ENCODE results near the gene HPSE2. TPM values are rescaled to one million over a fixed set of nuclear protein-coding genes. Genes with fewer than 3 reads are reported as not detected.

HPSE2 gene
- total and polyA plus RNA-seq, 4 donors: 0.05 TPM; not detected in 3

GRCh38 chr10:98617906-98618520 is 617.6 kb downstream of the HPSE2 start:
- DNase-seq (ENCODE audit: low spot score): no peak
- H3K27ac ChIP-seq (ENCODE audit: low read depth in 1 of 2, low read length in 2 of 2): no peak overlapping the region
- H3K27me3 ChIP-seq (ENCODE audit: control insufficient read depth in 4 of 4, insufficient read depth in 4 of 4, low read length in 3 of 4): no peaks in the 10 kb centered on the region
- 75% methylated on average over 6 of the region's 6 CpGs for WGBS
- TF ChIP-seq SP1 (IDR thresholded peaks at IDR 0.05): no peak
- TF ChIP-seq, protein P1, sequence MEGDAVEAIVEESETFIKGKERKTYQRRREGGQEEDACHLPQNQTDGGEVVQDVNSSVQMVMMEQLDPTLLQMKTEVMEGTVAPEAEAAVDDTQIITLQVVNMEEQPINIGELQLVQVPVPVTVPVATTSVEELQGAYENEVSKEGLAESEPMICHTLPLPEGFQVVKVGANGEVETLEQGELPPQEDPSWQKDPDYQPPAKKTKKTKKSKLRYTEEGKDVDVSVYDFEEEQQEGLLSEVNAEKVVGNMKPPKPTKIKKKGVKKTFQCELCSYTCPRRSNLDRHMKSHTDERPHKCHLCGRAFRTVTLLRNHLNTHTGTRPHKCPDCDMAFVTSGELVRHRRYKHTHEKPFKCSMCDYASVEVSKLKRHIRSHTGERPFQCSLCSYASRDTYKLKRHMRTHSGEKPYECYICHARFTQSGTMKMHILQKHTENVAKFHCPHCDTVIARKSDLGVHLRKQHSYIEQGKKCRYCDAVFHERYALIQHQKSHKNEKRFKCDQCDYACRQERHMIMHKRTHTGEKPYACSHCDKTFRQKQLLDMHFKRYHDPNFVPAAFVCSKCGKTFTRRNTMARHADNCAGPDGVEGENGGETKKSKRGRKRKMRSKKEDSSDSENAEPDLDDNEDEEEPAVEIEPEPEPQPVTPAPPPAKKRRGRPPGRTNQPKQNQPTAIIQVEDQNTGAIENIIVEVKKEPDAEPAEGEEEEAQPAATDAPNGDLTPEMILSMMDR (IDR thresholded peaks at IDR 0.05; ENCODE audit: low read depth, low read length, missing input control): no peak
- no peak for TF ChIP-seq TAF1 (conservative IDR thresholded peaks at IDR 0.05)
- no peak for TF ChIP-seq JUND (IDR thresholded peaks at IDR 0.05)
- no peak for TF ChIP-seq RAD21 (IDR thresholded peaks at IDR 0.05)
- TF ChIP-seq RXRA (IDR thresholded peaks at IDR 0.05): no peak
- TF ChIP-seq FOXA2 (IDR thresholded peaks at IDR 0.05): no peak
- no peak for TF ChIP-seq HNF4A (conservative IDR thresholded peaks at IDR 0.05)
- TF ChIP-seq, protein P2, sequence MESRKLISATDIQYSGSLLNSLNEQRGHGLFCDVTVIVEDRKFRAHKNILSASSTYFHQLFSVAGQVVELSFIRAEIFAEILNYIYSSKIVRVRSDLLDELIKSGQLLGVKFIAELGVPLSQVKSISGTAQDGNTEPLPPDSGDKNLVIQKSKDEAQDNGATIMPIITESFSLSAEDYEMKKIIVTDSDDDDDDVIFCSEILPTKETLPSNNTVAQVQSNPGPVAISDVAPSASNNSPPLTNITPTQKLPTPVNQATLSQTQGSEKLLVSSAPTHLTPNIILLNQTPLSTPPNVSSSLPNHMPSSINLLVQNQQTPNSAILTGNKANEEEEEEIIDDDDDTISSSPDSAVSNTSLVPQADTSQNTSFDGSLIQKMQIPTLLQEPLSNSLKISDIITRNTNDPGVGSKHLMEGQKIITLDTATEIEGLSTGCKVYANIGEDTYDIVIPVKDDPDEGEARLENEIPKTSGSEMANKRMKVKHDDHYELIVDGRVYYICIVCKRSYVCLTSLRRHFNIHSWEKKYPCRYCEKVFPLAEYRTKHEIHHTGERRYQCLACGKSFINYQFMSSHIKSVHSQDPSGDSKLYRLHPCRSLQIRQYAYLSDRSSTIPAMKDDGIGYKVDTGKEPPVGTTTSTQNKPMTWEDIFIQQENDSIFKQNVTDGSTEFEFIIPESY (IDR thresholded peaks at IDR 0.05): no peak
- TF ChIP-seq, protein P3, sequence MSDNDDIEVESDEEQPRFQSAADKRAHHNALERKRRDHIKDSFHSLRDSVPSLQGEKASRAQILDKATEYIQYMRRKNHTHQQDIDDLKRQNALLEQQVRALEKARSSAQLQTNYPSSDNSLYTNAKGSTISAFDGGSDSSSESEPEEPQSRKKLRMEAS (IDR thresholded peaks at IDR 0.05): no peak
- TF ChIP-seq ATF3 (IDR thresholded peaks at IDR 0.05): no peak
- no peak for TF ChIP-seq YY1 (IDR thresholded peaks at IDR 0.05)
- no peak for TF ChIP-seq EGR1 (IDR thresholded peaks at IDR 0.05; ENCODE audit: low read depth in 2 of 2)
- no peak for TF ChIP-seq REST (IDR thresholded peaks at IDR 0.05)
- no peak for TF ChIP-seq HNF4G (IDR thresholded peaks at IDR 0.05)
- TF ChIP-seq GABPA (IDR thresholded peaks at IDR 0.05 in 1 of 2, conservative IDR thresholded peaks at IDR 0.05 in 1 of 2): no peak
- no peak for TF ChIP-seq FOXA1 (IDR thresholded peaks at IDR 0.05)
- TF ChIP-seq NR2F2 (IDR thresholded peaks at IDR 0.05): no peak
- peaks cover 0 to 1% (median 0%) of the 10 kb centered on the region in 4 donors for H3K9me3 ChIP-seq (ENCODE audit: control insufficient read depth in 4 of 4, low read length in 3 of 4)
- no peak overlapping the region for H3K4me3 ChIP-seq (ENCODE audit: low read depth in 1 of 3, low read length in 3 of 3)
- no peaks in the 10 kb centered on the region for H3K4me1 ChIP-seq (ENCODE audit: control insufficient read depth in 4 of 4, insufficient read depth in 4 of 4, low read length in 3 of 4)
- no peaks in the 10 kb centered on the region for H3K36me3 ChIP-seq (ENCODE audit: control insufficient read depth in 4 of 4, insufficient read depth in 3 of 4, low read depth in 1 of 4, low read length in 3 of 4)
- H3K9ac ChIP-seq (ENCODE audit: low read depth in 1 of 2, low read length in 2 of 2): no peak overlapping the region
